HG02610 (cell line): ENCODE data around the gene CHM.
"Not testable (repeated sequence)": the region's sequence is repeated elsewhere in the genome, so short reads cannot be mapped to it uniquely, and the experiment has no call there.

Experiments
- ATAC-seq: cut with Tn5 transposase; IDR thresholded peaks from one replicate; pipeline ENCODE4 v1.9.1; 2021; ENCODE audit warnings: mild to moderate bottlenecking, moderate library complexity; ENCODE audit not compliant: unreplicated experiment

Gene CHM

GRCh38 chrX:86002076-86002896 is 45.1 kb downstream of the CHM start:
- ATAC-seq, result no peak

- no peak for ATAC-seq
Measured at GRCh38 chrX:85998954-85999353, 48.4 kb downstream of the CHM start.

- ATAC-seq, result no peak
Measured at GRCh38 chrX:85996555-85996954, 50.8 kb downstream of the CHM start.

GRCh38 chrX:85995641-85996040 is 51.7 kb downstream of the CHM start:
- ATAC-seq, result no peak

- no peak for ATAC-seq
Measured at GRCh38 chrX:85994797-85995196, 52.6 kb downstream of the CHM start.

- ATAC-seq, result no peak
Measured at GRCh38 chrX:85994228-85994627, 53.1 kb downstream of the CHM start.

- ATAC-seq, result no peak
Measured at GRCh38 chrX:85993539-85994197, 53.7 kb downstream of the CHM start.

- ATAC-seq, result no peak
Measured at GRCh38 chrX:85992811-85993229, 54.5 kb downstream of the CHM start.

GRCh38 chrX:85988353-85988752 is 59.0 kb downstream of the CHM start:
- ATAC-seq, result no peak

- ATAC-seq, result no peak
Measured at GRCh38 chrX:85980286-85980685, 67.1 kb downstream of the CHM start.

GRCh38 chrX:85977218-85977617 is 70.1 kb downstream of the CHM start:
- peak; percentile 78 for ATAC-seq

GRCh38 chrX:85972351-85972750 is 75.0 kb downstream of the CHM start:
- ATAC-seq, result not testable (repeated sequence)

- ATAC-seq, result no peak
Measured at GRCh38 chrX:85964744-85965143, 82.6 kb downstream of the CHM start.

- no peak for ATAC-seq
Measured at GRCh38 chrX:85963736-85964135, 83.6 kb downstream of the CHM start.

- no peak for ATAC-seq
Measured at GRCh38 chrX:85955510-85955909, 91.8 kb downstream of the CHM start.

- not testable (repeated sequence) for ATAC-seq
Measured at GRCh38 chrX:85944751-85945150, 102.6 kb downstream of the CHM start.

- no peak for ATAC-seq
Measured at GRCh38 chrX:85941275-85941674, 106.1 kb downstream of the CHM start.

GRCh38 chrX:85939942-85940341 is 107.4 kb downstream of the CHM start:
- not testable (repeated sequence) for ATAC-seq

- not testable (repeated sequence) for ATAC-seq
Measured at GRCh38 chrX:85934399-85934798, 113.0 kb downstream of the CHM start.

GRCh38 chrX:85930099-85930498 is 117.3 kb downstream of the CHM start:
- no peak for ATAC-seq

- no peak for ATAC-seq
Measured at GRCh38 chrX:85928606-85929005, 118.8 kb downstream of the CHM start.

GRCh38 chrX:85927740-85928139 is 119.6 kb downstream of the CHM start:
- no peak for ATAC-seq
